GM23338 (cell line): ENCODE results near the gene DUSP18. TPM values are rescaled to one million over a fixed set of nuclear protein-coding genes. Genes with fewer than 3 reads are reported as not detected.

Source experiments
- ATAC-seq: fragments of 200-7000 bp; cut with Tn5 transposase; 3 replicates; pipeline ENCODE4 v1.9.1; 2020
- DNase-seq: peaks from one replicate; pipeline ENCODE4 v3.0.0-alpha.2; 2015; ENCODE audit warnings: low spot score
- H2AFZ ChIP-seq: fragments of 200-600 bp; sonication (generic); 2 replicates; pipeline ENCODE4 v1.8.0; 2016; ENCODE audit warnings: antibody characterized with exemption, mild to moderate bottlenecking, moderate library complexity
- H3F3A ChIP-seq: fragments of 200-600 bp; sonication (generic); replicated peaks from 2 replicates; pipeline ENCODE4 v1.8.0; 2017; ENCODE audit warnings: antibody characterized with exemption, mixed run types, low read depth
- H3K27ac ChIP-seq: fragments of 200-600 bp; sonication (generic); 2 replicates; pipeline ENCODE4 v1.6.1; 2016; ENCODE audit warnings: low read depth
- H3K27me3 ChIP-seq: fragments of 200-600 bp; sonication (generic); 2 replicates; pipeline ENCODE4 v1.8.0; 2016; ENCODE audit warnings: mild to moderate bottlenecking, mixed run types, moderate library complexity; ENCODE audit not compliant: insufficient read depth
- H3K36me3 ChIP-seq: fragments of 200-600 bp; sonication (generic); 2 replicates; pipeline ENCODE4 v1.8.0; 2016; ENCODE audit warnings: mild to moderate bottlenecking; ENCODE audit not compliant: insufficient read depth
- H3K4me1 ChIP-seq: fragments of 200-600 bp; sonication (generic); 2 replicates; pipeline ENCODE4 v1.8.0; 2016; ENCODE audit warnings: mild to moderate bottlenecking, moderate library complexity; ENCODE audit not compliant: insufficient read depth
- H3K4me2 ChIP-seq: fragments of 200-600 bp; sonication (generic); 2 replicates; pipeline ENCODE4 v1.7.1; 2017; ENCODE audit warnings: mixed run types
- H3K4me3 ChIP-seq: fragments of 200-600 bp; sonication (generic); 2 replicates; pipeline ENCODE4 v1.6.1; 2016; ENCODE audit warnings: mixed run types
- H3K79me2 ChIP-seq: fragments of 200-600 bp; sonication (generic); replicated peaks from 2 replicates; pipeline ENCODE4 v1.8.0; 2017; ENCODE audit warnings: mild to moderate bottlenecking; ENCODE audit not compliant: insufficient read depth
- H3K9me2 ChIP-seq: fragments of 200-600 bp; sonication (generic); 2 replicates; pipeline ENCODE4 v1.8.0; 2017; ENCODE audit not compliant: insufficient read depth
- H4K20me1 ChIP-seq: fragments of 200-600 bp; sonication (generic); replicated peaks from 2 replicates; pipeline ENCODE4 v1.8.0; 2017; ENCODE audit warnings: mild to moderate bottlenecking; ENCODE audit not compliant: insufficient read depth
- H3K27ac Mint-ChIP-seq: 2 replicates; pipeline ENCODE4 v1.8.0; 2020; ENCODE audit warnings: inconsistent platforms, mild to moderate bottlenecking, moderate library complexity, mixed read lengths
- H3K27me3 Mint-ChIP-seq: 3 replicates; pipeline ENCODE4 v1.8.0; 2022; ENCODE audit warnings: low read depth, mild to moderate bottlenecking, moderate library complexity, mixed read lengths, inconsistent platforms; ENCODE audit not compliant: insufficient read depth, poor library complexity
- H3K36me3 Mint-ChIP-seq: 3 replicates; pipeline ENCODE4 v1.8.0; 2021; ENCODE audit warnings: low read depth, mild to moderate bottlenecking, inconsistent platforms, moderate library complexity, mixed read lengths
- H3K4me1 Mint-ChIP-seq: 3 replicates; pipeline ENCODE4 v1.8.0; 2020; ENCODE audit warnings: mild to moderate bottlenecking, inconsistent platforms, mixed read lengths
- H3K4me3 Mint-ChIP-seq: 3 replicates; pipeline ENCODE4 v1.8.0; 2021; ENCODE audit warnings: moderate library complexity, mild to moderate bottlenecking, inconsistent platforms, mixed read lengths
- H3K9me3 Mint-ChIP-seq: 3 replicates; pipeline ENCODE4 v1.8.0; 2020; ENCODE audit warnings: moderate library complexity, mild to moderate bottlenecking, inconsistent platforms, mixed read lengths
- CREB1 ChIP-seq: fragments of 250-450 bp; sonication (Bioruptor Pico); IDR thresholded peaks from 2 replicates; pipeline ENCODE4 v1.5.0; 2020; ENCODE audit warnings: low read depth, mild to moderate bottlenecking, moderate library complexity
- ETS1 ChIP-seq: IDR thresholded peaks from 2 replicates; pipeline ENCODE4 v1.6.1; 2016; ENCODE audit warnings: antibody characterized with exemption
- EZH2phosphoT487 ChIP-seq: fragments of 200-600 bp; sonication (generic); IDR thresholded peaks from one replicate; pipeline ENCODE4 v1.8.1; 2018; ENCODE audit warnings: antibody characterized with exemption; ENCODE audit not compliant: unreplicated experiment
- JUNB ChIP-seq: IDR thresholded peaks from one replicate; pipeline ENCODE4 v1.6.1; 2016; ENCODE audit warnings: antibody characterized with exemption; ENCODE audit not compliant: unreplicated experiment
- NANOG ChIP-seq: IDR thresholded peaks from 2 replicates; pipeline ENCODE4 v1.6.1; 2016; ENCODE audit warnings: antibody characterized with exemption, borderline replicate concordance
- REST ChIP-seq: IDR thresholded peaks from one replicate; pipeline ENCODE4 v1.6.1; 2018; ENCODE audit warnings: antibody characterized with exemption; ENCODE audit not compliant: unreplicated experiment
- ZNF114 ChIP-seq: fragments of 250-450 bp; sonication (Bioruptor Pico); IDR thresholded peaks from 2 replicates; pipeline ENCODE4 v1.5.0; 2020; ENCODE audit warnings: mild to moderate bottlenecking, moderate library complexity
- ZNF331 ChIP-seq: fragments of 250-450 bp; sonication (Bioruptor Pico); IDR thresholded peaks from 2 replicates; pipeline ENCODE4 v1.5.0; 2020; ENCODE audit warnings: low read depth, mild to moderate bottlenecking, moderate library complexity
- ZNF462 ChIP-seq: fragments of 250-450 bp; sonication (Bioruptor Pico); IDR thresholded peaks from 2 replicates; pipeline ENCODE4 v1.5.0; 2020; ENCODE audit warnings: mild to moderate bottlenecking, moderate library complexity
- polyA plus RNA-seq: library from polyadenylated mRNA; unstranded; fragments of >200 nt; fragmentation: Nextera tagmentation; extraction: Ambion mirVana; gene quantifications from 2 replicates; pipeline ENCODE4 v1.2.1, GENCODE V29; 2016
- total RNA-seq: library from RNA; depleted of rRNA; stranded (reverse); fragments of >200 nt; shearing (Covaris generic); gene quantifications from 2 replicates; pipeline ENCODE4 v1.2.3, GENCODE V29; 2014

DUSP18 gene
- total and polyA plus RNA-seq, 2 experiments from 2014 or later, result 2.2 to 2.7 TPM

GRCh38 chr22:30675436-30675835, 7.8 kb upstream of the DUSP18 start (continued):
- TF ChIP-seq REST, result no peak
- no peak for TF ChIP-seq EZH2phosphoT487
- TF ChIP-seq ETS1, result no peak
- no peak for TF ChIP-seq ZNF114 (CRISPR knock-in tag)

- Histone ChIP-seq H3K4me3 (no peak overlapping the region), H3K9me2 (0 out of 2 replicates have a peak, but pooled peaks cover 4% of the 10 kb centered on the region), H2AFZ (no peak overlapping the region), H3F3A (no peaks in the 10 kb centered on the region), H3K4me2 (no peak overlapping the region), H3K27ac (no peak overlapping the region), H4K20me1 (no peaks in the 10 kb centered on the region), H3K36me3 (no peaks in the 10 kb centered on the region), H3K4me1 (no peaks in the 10 kb centered on the region), H3K27me3 (0 out of 2 replicates have a peak, but pooled peaks cover 3% of the 10 kb centered on the region), H3K79me2 (no peaks in the 10 kb centered on the region)
- H3K36me3 Mint-ChIP-seq, result no peaks in the 10 kb centered on the region
- ATAC-seq (no peak), DNase-seq (no peak)
- no peak overlapping the region for H3K27ac Mint-ChIP-seq
- H3K9me3 Mint-ChIP-seq, result no peaks in the 10 kb centered on the region
- H3K4me3 Mint-ChIP-seq, result no peak overlapping the region
- no peaks in the 10 kb centered on the region for H3K27me3 Mint-ChIP-seq
- peaks cover 11% of the 10 kb centered on the region for H3K4me1 Mint-ChIP-seq
- TF ChIP-seq ZNF331 (CRISPR knock-in tag), result no peak
- TF ChIP-seq CREB1, result no peak
- TF ChIP-seq NANOG, result no peak
- TF ChIP-seq ZNF462 (CRISPR knock-in tag), result no peak
- no peak for TF ChIP-seq ETS1
- TF ChIP-seq JUNB, result no peak
- no peak for TF ChIP-seq REST
Observed at GRCh38 chr22:30674482-30674881, 6.8 kb upstream of the DUSP18 start.
